SJSA1 (cell line): ENCODE measurements around the gene DYNLT2B. TPM values are rescaled to one million over a fixed set of nuclear protein-coding genes. Genes with fewer than 3 reads are reported as not detected.
"Not testable (repeated sequence)": the region's sequence is repeated elsewhere in the genome, so short reads cannot be mapped to it uniquely, and the experiment has no call there.

ENCODE experiments used
- DNase-seq, 2 experiments: peaks; one replicate each; pipeline ENCODE4 v3.0.0-alpha.2; 2015 to 2020; ENCODE audit warnings: low spot score in 2 of 2, low read depth in 1 of 2
- H3K27ac ChIP-seq: fragments of 250-450 bp; sonication (Bioruptor Pico); 2 replicates; pipeline ENCODE4 v1.5.1; 2020; ENCODE audit warnings: mild to moderate bottlenecking, moderate library complexity
- H3K27me3 ChIP-seq: fragments of 250-450 bp; sonication (Bioruptor Pico); replicated peaks from 2 replicates; pipeline ENCODE4 v1.5.1; 2020; ENCODE audit warnings: mild to moderate bottlenecking, moderate library complexity
- H3K36me3 ChIP-seq: fragments of 250-450 bp; sonication (Bioruptor Pico); 2 replicates; pipeline ENCODE4 v1.5.1; 2020; ENCODE audit warnings: mild to moderate bottlenecking
- H3K4me1 ChIP-seq: fragments of 250-450 bp; sonication (Bioruptor Pico); replicated peaks from 2 replicates; pipeline ENCODE4 v1.6.1; 2021; ENCODE audit warnings: mild to moderate bottlenecking
- H3K4me3 ChIP-seq: fragments of 250-450 bp; sonication (Bioruptor Pico); 2 replicates; pipeline ENCODE4 v1.5.1; 2020; ENCODE audit warnings: mild to moderate bottlenecking
- H3K9me3 ChIP-seq: fragments of 250-450 bp; sonication (Bioruptor Pico); replicated peaks from 2 replicates; pipeline ENCODE4 v1.5.1; 2020; ENCODE audit warnings: mild to moderate bottlenecking
- total RNA-seq: library from RNA; depleted of rRNA; stranded (reverse); fragments of >200 nt; shearing (Covaris generic); gene quantifications from 2 replicates; pipeline ENCODE4 v1.2.3, GENCODE V29; 2014; rRNA removed

DYNLT2B gene
- total RNA-seq, 1 experiment from 2014 or later = 20.5 TPM

GRCh38 chr3:196244166-196244565 lies 73.9 kb downstream of the DYNLT2B start:
- H3K4me3 ChIP-seq, DNase-seq, H3K4me1 ChIP-seq, H3K27me3 ChIP-seq, H3K9me3 ChIP-seq, H3K27ac ChIP-seq: not testable (repeated sequence)
- peaks cover 51% of the 10 kb centered on the region for H3K36me3 ChIP-seq

GRCh38 chr3:196241704-196242103 lies 76.3 kb downstream of the DYNLT2B start:
- H3K4me1 ChIP-seq = peaks cover 10% of the 10 kb centered on the region
- no peaks in the 10 kb centered on the region for H3K27me3 ChIP-seq
- no peak overlapping the region for H3K4me3 ChIP-seq
- no peak for DNase-seq
- no peaks in the 10 kb centered on the region for H3K9me3 ChIP-seq
- H3K36me3 ChIP-seq = peaks cover 59% of the 10 kb centered on the region
- no peak overlapping the region for H3K27ac ChIP-seq

Other genes starting within 250 kb of the DYNLT2B start
- gene TFRC, start 236.2 kb downstream of the DYNLT2B start, total RNA-seq = 77.3 and 92.3 TPM in 2 replicates
- not detected in 2 replicates for gene ZDHHC19, start 106.8 kb downstream of the DYNLT2B start, total RNA-seq
- gene SLC51A, start 101.7 kb downstream of the DYNLT2B start, total RNA-seq = not detected in 2 replicates
- gene PCYT1A, start 30.5 kb downstream of the DYNLT2B start, total RNA-seq = 63.7 and 84.6 TPM in 2 replicates
- 0.19 and 5.0 TPM in 2 replicates for gene TM4SF19, start 20.1 kb upstream of the DYNLT2B start, total RNA-seq
- gene UBXN7, start 114.2 kb upstream of the DYNLT2B start, total RNA-seq = 9.2 and 11.2 TPM in 2 replicates
- 11.9 and 17.1 TPM in 2 replicates for gene RNF168, start 185.5 kb upstream of the DYNLT2B start, total RNA-seq
- not detected in 2 replicates for gene SMCO1, start 197.1 kb upstream of the DYNLT2B start, total RNA-seq